ENCODE results near the gene GALNTL6.

- TF ChIP-seq CTCF (IDR thresholded peaks at IDR 0.05; ENCODE audit: insufficient read depth, low read length, poor library complexity, severe bottlenecking) (no peak), EZH2phosphoT487 (conservative IDR thresholded peaks at IDR 0.05; ENCODE audit: low read length) (no peak)
Measured at GRCh38 chr4:171993247-171993646, 180.0 kb downstream of the GALNTL6 start.
